Measurements from ENCODE around the gene ZBTB7B. TPM values are rescaled to one million over a fixed set of nuclear protein-coding genes. Genes with fewer than 3 reads are reported as not detected.
A peak's percentile ranks its signal among the peaks of the same experiment; 100 is the strongest.

The ZBTB7B gene
- total and polyA plus RNA-seq, 9 of the 15 experiments (the other 6 are each of a cell fraction or from before 2014, with no cell fraction given), result 0.04 to 46.5 (median 15.2) TPM

GRCh38 chr1:155052439-155053395 lies 50.1 kb downstream of the ZBTB7B start (continued):
- TF ChIP-seq MLX (CRISPR knock-in tag; conservative IDR thresholded peaks at IDR 0.05) (no peak), ARID1B (IDR thresholded peaks at IDR 0.05) (0 out of 2 replicates have a peak, but pooled peaks have one; percentile 21), MAX (CRISPR knock-in tag; IDR thresholded peaks at IDR 0.05) (peak; percentile 29; the same call in 1 of the 2 replicates), OTX1 (CRISPR knock-in tag; IDR thresholded peaks at IDR 0.05) (no peak), NFIC (IDR thresholded peaks at IDR 0.05) (peak; percentile 27; the same call in 1 of the 2 replicates), KHSRP (IDR thresholded peaks at IDR 0.05) (no peak), MITF (IDR thresholded peaks at IDR 0.05) (no peak), TFE3 (CRISPR knock-in tag; IDR thresholded peaks at IDR 0.05) (no peak), CHD4 (IDR thresholded peaks at IDR 0.05; ENCODE audit: insufficient read depth, insufficient replicate concordance, low read depth, low read length, poor library complexity, severe bottlenecking) (no peak), ZEB2 (IDR thresholded peaks at IDR 0.05) (peak; percentile 90), SLC30A9 (CRISPR knock-in tag; IDR thresholded peaks at IDR 0.05) (no peak), CHCHD3 (CRISPR knock-in tag; IDR thresholded peaks at IDR 0.05) (no peak), TCF3 (CRISPR knock-in tag; IDR thresholded peaks at IDR 0.05) (peak; percentile 51), DDX20 (tag; IDR thresholded peaks at IDR 0.05; ENCODE audit: low read depth) (no peak), MAZ (CRISPR knock-in tag; conservative IDR thresholded peaks at IDR 0.05 in 1 of 2, IDR thresholded peaks at IDR 0.05 in 1 of 2) (no peak), CBFA2T3 (IDR thresholded peaks at IDR 0.05) (peak; percentile 81)
- TF ChIP-seq, protein P1, sequence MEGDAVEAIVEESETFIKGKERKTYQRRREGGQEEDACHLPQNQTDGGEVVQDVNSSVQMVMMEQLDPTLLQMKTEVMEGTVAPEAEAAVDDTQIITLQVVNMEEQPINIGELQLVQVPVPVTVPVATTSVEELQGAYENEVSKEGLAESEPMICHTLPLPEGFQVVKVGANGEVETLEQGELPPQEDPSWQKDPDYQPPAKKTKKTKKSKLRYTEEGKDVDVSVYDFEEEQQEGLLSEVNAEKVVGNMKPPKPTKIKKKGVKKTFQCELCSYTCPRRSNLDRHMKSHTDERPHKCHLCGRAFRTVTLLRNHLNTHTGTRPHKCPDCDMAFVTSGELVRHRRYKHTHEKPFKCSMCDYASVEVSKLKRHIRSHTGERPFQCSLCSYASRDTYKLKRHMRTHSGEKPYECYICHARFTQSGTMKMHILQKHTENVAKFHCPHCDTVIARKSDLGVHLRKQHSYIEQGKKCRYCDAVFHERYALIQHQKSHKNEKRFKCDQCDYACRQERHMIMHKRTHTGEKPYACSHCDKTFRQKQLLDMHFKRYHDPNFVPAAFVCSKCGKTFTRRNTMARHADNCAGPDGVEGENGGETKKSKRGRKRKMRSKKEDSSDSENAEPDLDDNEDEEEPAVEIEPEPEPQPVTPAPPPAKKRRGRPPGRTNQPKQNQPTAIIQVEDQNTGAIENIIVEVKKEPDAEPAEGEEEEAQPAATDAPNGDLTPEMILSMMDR (IDR thresholded peaks at IDR 0.05 in 2 of 3, conservative IDR thresholded peaks at IDR 0.05 in 1 of 3; ENCODE audit: insufficient read depth in 2 of 3, low read depth in 1 of 3, low read length in 3 of 3), result peak; percentile 24 to 37 (median 36); a peak in 4 of 6 replicates
- TF ChIP-seq, protein P2, sequence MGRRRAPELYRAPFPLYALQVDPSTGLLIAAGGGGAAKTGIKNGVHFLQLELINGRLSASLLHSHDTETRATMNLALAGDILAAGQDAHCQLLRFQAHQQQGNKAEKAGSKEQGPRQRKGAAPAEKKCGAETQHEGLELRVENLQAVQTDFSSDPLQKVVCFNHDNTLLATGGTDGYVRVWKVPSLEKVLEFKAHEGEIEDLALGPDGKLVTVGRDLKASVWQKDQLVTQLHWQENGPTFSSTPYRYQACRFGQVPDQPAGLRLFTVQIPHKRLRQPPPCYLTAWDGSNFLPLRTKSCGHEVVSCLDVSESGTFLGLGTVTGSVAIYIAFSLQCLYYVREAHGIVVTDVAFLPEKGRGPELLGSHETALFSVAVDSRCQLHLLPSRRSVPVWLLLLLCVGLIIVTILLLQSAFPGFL (CRISPR knock-in tag; IDR thresholded peaks at IDR 0.05), result no peak

Measured in K562 (cell line).